Effector memory CD4-positive, alpha-beta T cell (primary cell): ENCODE results near the gene ADRA2B.

Source experiments
- DNase-seq, 3 donors: peaks; one replicate each; pipeline ENCODE4 v3.0.0-alpha.2; 2020
- H3K27ac ChIP-seq: 2 replicates; pipeline ENCODE4 v1.7.0; 2013; ENCODE audit warnings: mild to moderate bottlenecking, low read length, moderate library complexity; ENCODE audit not compliant: insufficient read depth, poor library complexity, severe bottlenecking
- H3K27me3 ChIP-seq: replicated peaks from 2 replicates; pipeline ENCODE4 v1.7.0; 2013; ENCODE audit warnings: mild to moderate bottlenecking, low read length; ENCODE audit not compliant: insufficient read depth, control insufficient read depth, poor library complexity, severe bottlenecking
- H3K36me3 ChIP-seq: 2 replicates; pipeline ENCODE4 v1.7.0; 2013; ENCODE audit warnings: mild to moderate bottlenecking, low read length, moderate library complexity; ENCODE audit not compliant: control insufficient read depth, insufficient read depth
- H3K4me1 ChIP-seq: 2 replicates; pipeline ENCODE4 v1.7.0; 2013; ENCODE audit warnings: low read length, mild to moderate bottlenecking; ENCODE audit not compliant: control insufficient read depth, insufficient read depth, poor library complexity, severe bottlenecking
- H3K4me3 ChIP-seq: 2 replicates; pipeline ENCODE4 v1.7.0; 2013; ENCODE audit warnings: low read length, low read depth, mild to moderate bottlenecking; ENCODE audit not compliant: insufficient read depth, poor library complexity, severe bottlenecking
- H3K9me3 ChIP-seq: 2 replicates; pipeline ENCODE4 v1.7.0; 2013; ENCODE audit warnings: mild to moderate bottlenecking, low read length, moderate library complexity; ENCODE audit not compliant: control insufficient read depth

ADRA2B gene

DNA sequence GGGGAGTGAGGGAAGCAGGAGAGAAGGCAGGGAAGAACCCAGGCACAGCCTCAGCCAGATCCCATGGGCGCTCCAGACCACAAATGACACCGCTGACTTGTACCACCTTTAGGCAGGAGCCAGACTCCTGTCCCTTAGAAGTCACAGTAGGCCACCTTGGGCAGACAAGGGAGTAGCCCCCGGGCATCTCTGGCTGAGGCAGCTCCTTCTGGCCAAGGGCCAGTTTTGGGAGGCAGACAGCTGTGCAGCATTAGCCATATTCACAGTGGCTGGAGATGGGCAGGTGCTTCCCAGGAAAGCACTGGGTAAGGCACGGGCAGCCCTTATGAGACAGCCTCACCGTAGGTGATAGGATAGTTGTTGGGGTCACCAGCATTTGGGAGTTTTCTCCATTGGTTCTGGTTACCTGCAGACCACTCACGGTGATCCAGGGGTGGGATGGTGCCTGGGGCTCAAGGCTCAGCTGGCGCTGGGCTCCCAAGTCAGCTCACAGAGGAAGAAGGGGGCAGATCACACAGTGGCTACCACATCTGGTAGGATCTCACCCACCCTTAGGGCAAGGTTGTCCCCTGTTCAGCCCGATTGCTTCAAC, 19.9 kb upstream of the ADRA2B start:
- no peaks in the 10 kb centered on the region for H3K4me1 ChIP-seq
- no peaks in the 10 kb centered on the region for H3K9me3 ChIP-seq
- H3K27ac ChIP-seq = no peak overlapping the region
- no peaks in the 10 kb centered on the region for H3K36me3 ChIP-seq
- no peaks in the 10 kb centered on the region for H3K27me3 ChIP-seq
- no peak overlapping the region for H3K4me3 ChIP-seq
- no peak for DNase-seq

DNA sequence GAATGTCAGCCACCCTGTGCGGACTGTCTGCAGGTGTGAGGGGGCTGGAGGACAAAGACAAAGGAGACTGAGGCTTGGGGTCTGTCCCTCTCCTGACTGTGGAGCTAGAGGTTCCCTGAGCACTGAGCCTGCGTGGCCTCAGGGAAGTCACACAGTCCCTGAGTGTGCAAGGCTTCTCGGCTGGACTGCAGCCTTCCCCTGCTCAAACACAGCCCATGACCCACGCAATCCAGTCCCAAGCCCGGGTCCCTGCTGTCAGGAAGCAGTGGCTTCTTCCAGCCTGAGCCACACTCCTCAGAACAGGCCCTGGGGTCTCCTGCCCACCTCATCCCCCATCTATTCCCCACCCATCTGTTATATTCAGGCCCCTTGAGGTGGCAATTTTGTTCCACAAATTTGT, 19.2 kb upstream of the ADRA2B start:
- H3K27ac ChIP-seq = no peak overlapping the region
- H3K9me3 ChIP-seq = no peaks in the 10 kb centered on the region
- H3K36me3 ChIP-seq = no peaks in the 10 kb centered on the region
- H3K4me1 ChIP-seq = no peaks in the 10 kb centered on the region
- no peak overlapping the region for H3K4me3 ChIP-seq
- H3K27me3 ChIP-seq = no peaks in the 10 kb centered on the region
- DNase-seq = no peak

DNA sequence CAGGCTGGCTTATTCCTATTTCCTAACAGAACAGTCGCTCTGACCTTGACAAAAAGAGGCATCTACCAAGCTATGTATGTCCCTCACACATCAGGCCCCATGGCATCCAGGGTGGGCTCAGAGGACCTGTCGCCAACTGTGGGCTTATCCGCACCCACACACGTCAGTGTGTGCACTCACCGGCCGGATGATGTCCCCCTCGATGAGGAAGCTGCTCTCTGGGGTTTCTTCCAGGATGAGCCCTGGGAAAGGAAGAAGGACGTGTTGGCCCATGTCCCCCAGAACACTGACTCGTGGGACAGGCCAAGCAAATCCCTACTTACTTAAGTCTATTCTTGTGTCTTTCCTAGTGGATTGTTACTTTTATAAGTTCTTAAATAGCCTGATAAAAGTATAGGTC, 18.8 kb upstream of the ADRA2B start:
- H3K4me1 ChIP-seq = no peaks in the 10 kb centered on the region
- DNase-seq = no peak
- no peak overlapping the region for H3K4me3 ChIP-seq
- no peaks in the 10 kb centered on the region for H3K9me3 ChIP-seq
- no peaks in the 10 kb centered on the region for H3K27me3 ChIP-seq
- no peak overlapping the region for H3K27ac ChIP-seq
- H3K36me3 ChIP-seq = no peaks in the 10 kb centered on the region

DNA sequence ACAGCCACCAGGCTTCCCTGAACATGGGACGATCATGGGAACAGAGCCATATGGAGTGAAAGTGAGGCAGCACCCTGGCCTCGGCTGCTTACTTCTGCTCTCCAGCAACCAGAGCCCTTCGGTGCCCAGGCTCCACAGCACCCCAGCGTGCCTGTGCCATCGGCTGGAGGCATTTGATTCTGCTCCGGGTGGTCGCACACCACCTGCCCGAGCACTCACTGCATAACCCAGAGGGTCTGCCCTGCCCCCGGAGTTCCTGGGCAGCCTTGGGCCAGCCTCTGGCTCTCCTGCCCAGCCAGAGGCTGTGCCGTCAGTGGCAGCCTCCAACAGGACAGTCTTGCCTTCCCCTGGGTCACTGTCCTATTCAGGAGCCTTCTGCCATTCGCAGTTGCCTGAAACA, 18.1 kb upstream of the ADRA2B start:
- no peaks in the 10 kb centered on the region for H3K36me3 ChIP-seq
- no peaks in the 10 kb centered on the region for H3K4me1 ChIP-seq
- DNase-seq = no peak
- H3K27ac ChIP-seq = no peak overlapping the region
- no peak overlapping the region for H3K4me3 ChIP-seq
- no peaks in the 10 kb centered on the region for H3K27me3 ChIP-seq
- H3K9me3 ChIP-seq = no peaks in the 10 kb centered on the region

DNA sequence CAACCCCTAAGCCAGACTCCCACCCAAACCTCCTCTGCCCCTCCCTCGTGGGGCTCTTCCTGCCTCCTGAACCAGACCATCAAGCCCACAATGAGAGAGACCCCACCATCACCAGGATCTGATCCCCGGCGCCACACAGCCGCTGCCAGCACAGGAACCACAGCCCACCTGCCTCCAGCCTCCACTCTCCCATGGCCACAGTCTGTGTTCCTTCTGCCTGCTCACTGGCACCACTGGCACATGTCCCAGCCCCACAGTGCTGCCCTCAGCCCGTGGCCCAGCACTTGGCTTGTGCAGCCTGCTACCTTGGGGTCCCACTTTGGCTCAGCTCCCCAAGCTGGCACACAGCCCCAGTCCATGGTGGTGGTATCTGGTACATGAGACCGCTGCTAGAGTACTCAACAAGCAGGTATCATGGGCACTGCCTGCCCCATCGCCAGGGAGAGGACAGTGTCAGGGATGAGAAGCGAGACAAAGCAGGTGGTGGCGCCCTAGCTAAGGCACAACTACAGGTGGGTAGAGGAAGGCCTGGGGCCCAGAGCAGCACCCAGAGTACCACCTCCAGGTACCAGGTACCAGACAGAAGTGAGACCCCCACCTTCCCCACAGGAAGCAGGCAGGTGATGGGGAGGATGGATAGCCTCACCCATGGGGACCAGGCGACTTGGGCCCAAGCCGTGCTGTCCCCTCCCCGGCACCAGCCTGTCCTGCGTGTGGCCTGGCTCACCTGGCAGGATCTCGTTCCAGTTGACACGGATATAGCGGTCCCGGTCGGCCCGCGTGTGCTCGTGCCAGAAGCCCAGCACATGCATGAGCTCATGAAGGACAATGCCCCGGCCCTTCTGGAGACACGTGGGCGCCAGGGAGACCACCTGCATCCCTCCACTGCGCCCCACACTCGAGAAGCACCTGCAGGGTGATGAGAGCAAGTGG, 15.7 kb upstream of the ADRA2B start:
- H3K4me1 ChIP-seq = no peaks in the 10 kb centered on the region
- no peaks in the 10 kb centered on the region for H3K27me3 ChIP-seq
- H3K4me3 ChIP-seq = no peak overlapping the region
- H3K27ac ChIP-seq = no peak overlapping the region
- no peaks in the 10 kb centered on the region for H3K9me3 ChIP-seq
- no peak for DNase-seq
- H3K36me3 ChIP-seq = no peaks in the 10 kb centered on the region

DNA sequence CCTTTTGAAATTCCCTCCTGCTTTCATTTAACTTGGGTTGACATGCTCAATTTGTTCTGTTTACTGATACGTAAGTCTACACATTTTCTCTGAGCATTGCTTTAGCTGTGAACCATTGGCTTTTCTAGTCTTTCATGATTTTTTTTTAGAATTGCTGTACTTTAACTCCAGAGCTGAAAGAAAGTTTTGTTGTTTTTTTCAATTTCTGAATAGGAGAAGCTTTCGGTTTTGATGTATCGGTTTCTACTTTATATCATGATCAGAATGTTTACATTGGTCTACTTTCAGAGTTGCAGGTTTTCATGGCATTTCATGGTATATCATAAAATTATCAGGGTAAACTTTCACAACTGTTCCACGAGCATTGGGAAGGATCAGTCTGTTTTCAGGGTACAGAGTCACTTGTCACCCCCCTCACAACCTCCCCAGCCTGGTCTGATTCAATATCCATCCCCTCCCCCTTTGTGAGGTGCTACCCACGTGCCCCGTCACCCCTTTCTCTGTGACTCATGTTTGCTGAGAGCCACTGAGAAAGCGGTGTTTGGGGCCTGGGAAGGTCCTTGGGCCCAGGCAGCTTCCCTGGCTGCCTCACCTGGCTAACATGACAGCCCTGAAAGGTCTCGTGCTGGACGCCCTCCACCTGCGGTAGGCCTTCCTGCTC, 14.9 kb upstream of the ADRA2B start:
- H3K27me3 ChIP-seq = no peaks in the 10 kb centered on the region

DNA sequence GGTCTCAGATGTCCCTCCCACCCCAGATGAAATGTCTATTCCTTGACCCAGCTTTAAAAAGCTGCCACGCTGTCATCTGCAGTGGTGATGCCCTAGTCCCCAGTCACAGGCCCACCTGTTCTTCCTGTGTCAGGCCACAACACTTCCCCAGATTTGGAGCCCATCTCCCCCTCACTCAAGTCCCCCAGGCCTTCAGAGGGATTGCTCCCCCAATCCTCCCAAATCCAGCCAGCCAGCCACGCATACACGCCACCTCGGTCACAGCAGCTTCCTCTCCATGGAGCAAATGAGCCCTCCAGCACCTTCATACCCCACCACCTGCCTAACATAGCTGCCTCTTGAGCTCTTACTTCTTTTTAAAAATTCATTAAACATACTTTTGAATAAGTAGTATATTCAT, 14.1 kb upstream of the ADRA2B start:
- Histone ChIP-seq H3K36me3 (no peaks in the 10 kb centered on the region), H3K27me3 (no peaks in the 10 kb centered on the region), H3K4me3 (no peak overlapping the region), H3K9me3 (no peaks in the 10 kb centered on the region), H3K4me1 (no peaks in the 10 kb centered on the region), H3K27ac (no peak overlapping the region)
- no peak for DNase-seq

More for the DNA sequence above, 14.9 kb upstream of the ADRA2B start:
- Histone ChIP-seq H3K27ac (no peak overlapping the region), H3K4me1 (no peaks in the 10 kb centered on the region), H3K9me3 (no peaks in the 10 kb centered on the region), H3K4me3 (no peak overlapping the region), H3K36me3 (no peaks in the 10 kb centered on the region)
- no peak for DNase-seq

DNA sequence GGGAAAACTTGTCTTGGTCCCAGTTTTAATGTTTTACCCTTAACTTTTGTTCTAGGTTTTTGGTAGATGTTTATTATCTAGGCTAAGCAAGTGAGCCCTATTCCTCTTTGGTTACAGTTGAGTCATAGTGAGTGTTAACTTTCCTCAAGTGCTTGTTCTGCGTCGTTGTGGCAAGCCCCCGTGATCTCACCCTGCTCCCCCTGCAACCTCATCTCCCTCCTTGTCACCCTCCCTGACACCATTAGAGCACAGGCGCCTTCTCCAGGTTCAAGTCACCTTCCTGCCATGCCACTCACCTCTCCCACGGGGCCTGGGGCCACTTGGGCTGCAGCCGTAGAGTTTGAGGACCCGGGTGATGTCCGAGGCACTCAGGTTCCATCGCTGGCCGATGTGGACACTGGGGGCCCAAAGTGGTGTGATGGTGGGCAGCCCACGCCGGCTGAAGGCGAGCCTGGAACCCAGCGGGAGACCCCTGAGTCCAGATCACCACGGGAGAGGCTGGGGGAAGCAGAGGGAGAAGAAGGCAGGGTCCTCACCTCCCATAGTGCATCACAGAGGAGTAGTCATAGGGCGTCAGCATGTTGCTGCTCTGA, 13.3 kb upstream of the ADRA2B start:
- Histone ChIP-seq H3K4me3 (no peak overlapping the region), H3K4me1 (no peaks in the 10 kb centered on the region), H3K36me3 (no peaks in the 10 kb centered on the region), H3K27me3 (no peaks in the 10 kb centered on the region), H3K9me3 (no peaks in the 10 kb centered on the region), H3K27ac (no peak overlapping the region)
- DNase-seq = no peak

DNA sequence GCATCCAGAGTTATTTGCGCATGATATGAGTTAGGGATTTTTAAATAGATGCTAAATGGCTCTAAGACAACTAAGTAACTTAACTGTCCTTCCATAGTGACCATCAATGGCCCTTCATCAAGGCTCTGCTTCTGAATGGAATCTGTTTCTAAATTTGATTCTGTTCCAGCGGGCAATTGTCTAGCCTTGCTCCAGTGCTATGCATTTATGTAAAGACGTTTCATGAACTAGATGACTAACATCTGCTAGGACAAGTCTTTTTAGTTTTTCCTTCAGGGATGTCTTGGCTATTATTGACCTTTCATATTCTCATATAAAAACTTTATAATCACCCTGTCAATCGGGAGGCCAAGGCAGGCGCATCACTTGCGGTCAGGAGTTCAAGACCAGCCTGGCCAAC, 12.1 kb upstream of the ADRA2B start:
- no peaks in the 10 kb centered on the region for H3K9me3 ChIP-seq
- H3K27me3 ChIP-seq = no peaks in the 10 kb centered on the region
- H3K27ac ChIP-seq = no peak overlapping the region
- H3K36me3 ChIP-seq = no peaks in the 10 kb centered on the region
- H3K4me3 ChIP-seq = no peak overlapping the region
- no peaks in the 10 kb centered on the region for H3K4me1 ChIP-seq
- DNase-seq = no peak
